NCI-H2171 treated with DMSO at 0.1 percent for 48 hours (cell line): Measurements from ENCODE around the gene METRNL.
"Not testable (repeated sequence)": the region's sequence is repeated elsewhere in the genome, so short reads cannot be mapped to it uniquely, and the experiment has no call there.

Source experiments
- DNase-seq: peaks from one replicate; lab custom pipeline; 2025; lab: John Stamatoyannopoulos, UW

Gene METRNL

DNA sequence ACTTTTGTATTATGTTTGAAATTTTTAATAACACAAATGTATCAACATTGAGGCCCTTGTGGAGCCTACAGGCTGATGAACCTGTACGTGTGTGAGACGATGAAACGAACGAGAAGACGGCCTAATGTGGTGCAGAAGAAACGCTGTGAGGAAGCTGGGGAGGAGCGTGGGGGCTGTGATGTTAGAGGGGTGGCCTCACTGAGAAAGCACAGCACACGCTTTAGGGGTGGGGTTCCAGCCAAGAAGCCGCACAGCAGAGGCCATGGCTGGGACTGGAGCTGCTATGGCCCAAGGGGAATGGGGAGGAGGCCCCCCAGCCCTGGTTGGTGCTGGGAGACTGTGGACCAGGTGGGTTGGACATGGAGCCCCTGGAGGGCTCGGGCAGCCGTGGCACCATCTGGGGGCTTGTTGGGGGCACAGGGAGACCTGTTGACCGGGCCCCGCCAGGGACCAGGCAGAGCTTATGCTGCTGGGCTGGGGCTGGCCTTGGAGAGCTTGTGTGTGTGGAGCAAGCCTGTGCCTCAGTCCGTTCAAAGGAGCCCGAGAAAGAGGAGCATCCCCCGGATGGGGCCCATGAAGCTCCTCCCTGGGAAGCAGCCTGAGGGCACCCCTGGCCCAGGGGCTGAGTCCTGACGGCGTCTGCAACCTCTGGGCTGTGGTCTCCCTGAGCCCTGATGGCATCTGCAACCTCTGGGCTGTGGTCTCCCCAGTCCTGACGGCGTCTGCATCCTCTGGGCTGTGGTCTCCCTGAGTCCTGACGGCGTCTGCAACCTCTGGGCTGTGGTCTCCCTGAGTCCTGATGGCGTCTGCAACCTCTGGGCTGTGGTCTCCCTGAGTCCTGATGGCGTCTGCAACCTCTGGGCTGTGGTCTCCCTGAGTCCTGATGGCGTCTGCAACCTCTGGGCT is 44.7 kb downstream of the METRNL start:
- DNase-seq = no peak

DNA sequence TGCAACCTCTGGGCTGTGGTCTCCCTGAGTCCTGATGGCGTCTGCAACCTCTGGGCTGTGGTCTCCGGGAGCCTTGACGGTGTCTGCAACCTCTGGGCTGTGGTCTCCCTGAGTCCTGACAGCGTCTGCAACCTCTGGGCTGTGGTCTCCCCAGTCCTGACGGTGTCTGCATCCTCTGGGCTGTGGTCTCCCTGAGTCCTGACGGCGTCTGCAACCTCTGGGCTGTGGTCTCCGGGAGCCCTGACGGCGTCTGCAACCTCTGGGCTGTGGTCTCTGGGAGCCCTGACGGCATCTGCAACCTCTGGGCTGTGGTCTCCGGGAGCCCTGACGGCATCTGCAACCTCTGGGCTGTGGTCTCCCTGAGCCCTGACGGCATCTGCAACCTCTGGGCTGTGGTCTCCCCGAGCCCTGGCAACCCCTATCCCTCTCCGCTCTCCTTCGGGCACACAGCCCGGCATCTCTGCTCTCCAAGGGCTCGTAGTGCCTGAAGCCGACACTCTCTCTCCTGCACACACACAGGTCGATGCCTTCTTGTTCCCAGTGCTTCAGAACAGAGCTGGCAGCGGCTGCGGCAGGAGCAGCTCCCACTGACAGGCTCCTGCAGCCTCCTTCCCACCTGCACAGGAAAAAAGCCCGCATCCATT is 45.6 kb downstream of the METRNL start:
- DNase-seq = no peak

DNA sequence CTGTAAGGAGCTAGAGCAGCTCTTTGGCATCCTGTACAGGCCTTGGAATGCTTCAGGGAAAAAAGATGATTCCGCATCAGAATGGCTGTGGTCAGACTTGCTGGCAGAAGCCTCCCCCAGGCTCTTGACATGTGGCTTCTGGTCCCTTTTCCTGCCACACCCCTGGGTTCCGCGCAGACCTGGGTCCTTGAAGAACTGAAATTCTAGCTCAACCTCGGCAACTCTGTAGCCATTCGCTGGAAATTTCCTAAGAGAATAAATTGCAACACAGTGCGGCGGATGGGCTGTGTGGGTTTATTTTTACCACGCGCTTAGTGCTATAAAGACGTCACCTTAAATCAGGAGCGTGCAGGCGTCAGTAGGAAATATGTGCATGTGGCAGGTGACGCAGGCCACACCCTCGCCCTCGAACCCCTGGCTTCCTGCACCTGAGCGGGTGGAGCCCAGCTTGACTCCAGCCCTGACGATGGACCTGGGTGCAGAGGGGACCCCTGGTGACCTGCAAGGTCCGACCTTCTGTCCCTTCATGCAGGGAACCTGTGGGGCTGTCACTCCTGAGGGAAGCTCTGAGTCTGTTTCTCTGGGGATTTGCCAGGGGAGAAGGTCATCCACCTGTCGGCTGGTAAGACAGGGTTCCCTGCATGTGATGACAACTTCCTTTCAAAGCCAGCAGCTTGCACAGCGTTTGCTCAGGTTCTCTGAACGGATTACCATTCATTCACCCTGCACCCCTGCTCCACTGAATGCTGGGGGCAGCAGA is 46.3 kb downstream of the METRNL start:
- no peak for DNase-seq

DNA sequence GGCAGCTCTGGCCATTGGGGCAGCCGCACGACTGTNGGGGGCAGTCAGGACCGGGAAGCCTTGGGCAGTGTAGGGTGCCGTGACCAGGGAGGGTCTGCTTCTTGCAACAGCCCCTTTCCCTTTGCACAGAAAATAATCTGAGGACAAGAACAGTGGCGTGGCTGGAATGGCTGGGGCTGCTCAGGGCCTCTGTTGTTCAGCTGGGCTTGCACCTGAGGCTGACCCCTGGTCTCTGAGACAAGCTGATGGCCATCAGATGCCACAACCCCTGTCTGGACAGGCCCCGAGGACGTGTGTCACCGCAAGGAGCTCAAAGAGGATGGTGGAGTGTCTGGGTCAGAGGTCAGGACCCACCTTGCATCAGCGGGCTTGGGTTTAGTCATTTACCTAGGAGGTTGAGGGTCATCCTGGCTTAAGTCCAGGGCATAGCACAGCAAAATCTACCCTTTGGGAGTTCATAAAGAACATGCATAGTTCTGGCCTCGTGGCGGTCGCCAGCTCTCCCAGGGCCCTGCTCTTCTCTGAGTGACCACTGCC is 46.9 kb downstream of the METRNL start:
- no peak for DNase-seq

DNA sequence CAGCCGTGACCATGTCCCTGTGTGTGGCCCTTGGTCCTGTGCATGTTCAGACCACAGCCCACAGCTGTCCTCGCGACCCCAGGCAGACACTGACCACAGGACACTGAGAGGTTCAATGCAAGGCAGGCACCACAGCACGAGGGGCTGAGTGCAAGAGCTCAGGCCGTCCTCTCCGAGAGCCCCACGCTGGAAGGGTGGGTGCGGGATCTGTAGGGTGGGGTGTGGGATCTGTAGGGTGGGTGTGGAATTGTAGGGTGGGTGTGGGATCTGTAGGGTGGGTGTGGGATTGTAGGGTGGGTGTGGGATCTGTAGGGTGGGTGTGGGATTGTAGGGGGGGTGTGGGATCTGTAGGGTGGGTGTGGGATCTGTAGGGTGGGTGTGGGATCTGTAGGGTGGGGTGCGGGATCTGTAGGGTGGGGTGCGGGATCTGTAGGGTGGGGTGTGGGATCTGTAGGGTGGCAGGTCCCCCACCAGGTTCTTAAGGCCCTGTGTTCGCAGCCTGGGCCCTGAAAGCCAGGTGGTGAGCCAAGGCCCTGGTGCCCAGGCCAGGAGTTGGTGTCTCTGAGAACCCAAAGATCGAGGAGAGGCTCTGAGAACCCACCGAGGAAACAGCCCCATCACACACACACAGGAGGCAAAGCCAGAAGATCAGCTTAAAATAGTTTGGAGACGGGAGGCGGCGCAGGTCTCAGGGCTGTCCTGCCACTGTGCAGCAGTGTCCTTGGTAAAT is 48.2 kb downstream of the METRNL start:
- no peak for DNase-seq

DNA sequence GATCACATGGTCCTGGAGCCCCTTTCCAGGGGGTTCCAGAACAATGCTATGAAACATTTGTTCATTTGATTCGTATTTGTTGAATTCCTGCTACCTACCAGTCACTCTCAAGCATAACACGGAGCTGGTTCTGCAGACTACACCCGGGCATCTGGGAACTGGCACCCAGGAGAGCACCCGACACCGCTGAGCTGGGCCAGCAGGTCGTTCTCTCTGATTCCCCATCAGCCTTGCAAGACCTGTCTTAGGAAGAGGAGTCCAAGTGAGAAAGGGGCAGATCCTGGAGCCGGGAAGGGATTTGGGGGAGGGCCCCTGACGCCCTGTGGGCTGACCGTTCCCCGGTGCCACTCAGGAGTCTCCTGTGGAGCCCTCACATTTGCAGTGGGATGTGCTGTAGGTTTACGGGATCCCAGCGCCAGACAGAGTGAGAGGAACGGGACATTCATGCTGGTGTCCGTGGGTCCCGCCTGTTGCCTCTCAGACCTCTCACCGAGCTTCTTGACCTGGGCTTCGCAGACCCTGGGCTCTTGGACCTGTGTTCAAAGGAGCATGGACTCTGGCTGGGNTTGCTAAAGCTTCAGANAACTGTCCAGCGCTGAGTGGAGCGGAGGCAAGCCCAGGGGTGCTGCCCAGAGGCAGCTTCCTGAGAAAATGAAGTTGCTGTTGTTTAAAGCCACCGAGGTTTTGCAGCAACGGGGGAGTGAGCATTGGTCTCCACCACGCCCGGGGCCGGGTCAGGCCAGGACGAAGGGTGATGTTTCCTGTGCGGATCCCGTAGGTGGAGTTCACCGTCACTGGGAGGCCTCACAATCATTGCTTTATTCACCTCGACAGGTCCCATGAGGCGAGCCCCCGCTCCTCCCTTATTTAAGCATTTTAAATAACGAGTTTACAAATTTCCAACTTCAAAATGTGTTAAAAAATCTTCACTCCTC is 49.2 kb downstream of the METRNL start:
- DNase-seq = no peak

DNA sequence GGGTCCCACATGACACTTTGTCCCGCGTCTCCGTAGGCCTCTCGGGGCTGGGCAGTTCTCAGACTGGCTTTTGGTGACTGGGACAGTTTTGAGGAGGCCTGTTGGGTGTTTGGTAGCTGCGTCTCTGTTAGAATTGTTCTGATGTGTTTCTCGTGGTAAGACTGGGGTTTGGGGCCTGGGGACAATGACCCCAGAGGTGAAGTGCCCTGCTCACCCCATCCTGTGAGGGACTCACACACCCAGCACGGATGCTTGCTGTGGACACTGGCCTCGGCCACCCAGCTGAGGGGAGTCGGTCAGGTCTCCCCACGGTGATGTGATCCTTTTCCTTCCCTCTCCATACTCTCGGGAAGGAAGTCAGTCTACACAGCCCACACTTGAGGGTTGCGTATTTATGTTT is 50.3 kb downstream of the METRNL start:
- no peak for DNase-seq

DNA sequence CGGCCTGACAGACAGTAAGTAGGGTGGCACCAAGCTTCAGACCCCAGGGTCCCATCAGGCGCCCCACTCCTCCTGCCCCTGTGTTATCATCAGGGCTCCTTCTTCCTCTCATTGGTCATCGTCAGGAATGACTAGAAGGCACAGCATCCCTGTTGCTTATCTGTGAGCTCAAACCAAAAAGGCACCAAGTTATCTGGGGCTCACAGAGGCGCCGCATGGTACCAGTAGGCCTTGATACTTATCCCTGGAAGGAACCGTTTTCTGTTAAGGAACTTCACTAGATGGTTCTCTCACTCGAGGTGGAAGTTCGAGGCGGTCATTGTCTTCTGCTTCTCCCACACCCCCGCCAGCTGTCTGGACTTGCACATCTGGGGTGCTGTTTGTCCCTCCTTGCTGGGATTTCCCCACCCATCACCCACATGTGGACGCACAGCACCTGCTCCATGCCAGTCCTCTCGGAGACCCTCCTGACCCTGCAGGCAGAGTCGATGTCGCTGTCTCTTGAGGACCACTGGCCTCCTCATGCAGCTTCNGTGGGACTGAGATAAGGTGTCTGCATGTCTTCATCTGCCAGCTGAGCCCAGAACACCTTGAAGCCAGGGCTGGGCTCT is 52.1 kb downstream of the METRNL start:
- no peak for DNase-seq

DNA sequence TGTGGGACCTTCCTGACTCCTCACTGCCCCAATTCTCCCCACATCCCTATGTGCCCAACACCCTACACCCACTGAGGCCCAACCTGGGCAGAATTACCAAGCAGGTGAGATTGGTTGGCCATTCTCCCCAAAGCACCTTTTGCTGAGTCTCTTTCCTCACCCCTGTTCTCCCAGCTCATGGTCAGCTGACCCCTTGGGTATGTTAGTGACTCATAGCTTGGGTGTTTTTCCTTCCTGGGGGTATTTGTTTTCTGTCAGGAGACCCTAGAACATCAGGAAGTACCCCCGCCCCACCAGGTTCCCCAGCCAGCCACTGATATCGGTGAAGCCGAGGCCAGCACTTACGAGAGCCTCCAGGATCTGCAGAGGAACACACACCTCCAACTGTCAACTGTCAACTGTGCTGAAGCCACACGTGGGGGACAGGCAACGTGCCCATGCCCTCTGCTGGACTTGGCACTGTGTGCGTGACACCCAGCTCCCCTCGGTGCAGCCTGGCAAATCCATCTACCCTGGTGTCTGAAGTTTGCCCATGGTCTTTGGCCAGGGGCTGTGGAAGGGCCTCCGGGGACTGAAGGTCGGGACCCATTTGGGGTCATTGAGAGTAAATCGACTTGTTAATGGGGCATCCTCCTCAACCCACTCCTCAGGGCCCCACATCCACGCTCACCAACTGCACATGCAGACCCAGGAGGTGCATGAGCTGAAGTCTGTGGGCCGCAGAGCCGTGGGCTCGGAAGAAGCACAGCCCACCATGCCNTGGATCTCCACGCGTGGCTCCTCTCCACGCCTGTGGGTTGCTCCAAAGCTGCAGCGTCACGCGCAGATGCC is 53.1 kb downstream of the METRNL start:
- no peak for DNase-seq

DNA sequence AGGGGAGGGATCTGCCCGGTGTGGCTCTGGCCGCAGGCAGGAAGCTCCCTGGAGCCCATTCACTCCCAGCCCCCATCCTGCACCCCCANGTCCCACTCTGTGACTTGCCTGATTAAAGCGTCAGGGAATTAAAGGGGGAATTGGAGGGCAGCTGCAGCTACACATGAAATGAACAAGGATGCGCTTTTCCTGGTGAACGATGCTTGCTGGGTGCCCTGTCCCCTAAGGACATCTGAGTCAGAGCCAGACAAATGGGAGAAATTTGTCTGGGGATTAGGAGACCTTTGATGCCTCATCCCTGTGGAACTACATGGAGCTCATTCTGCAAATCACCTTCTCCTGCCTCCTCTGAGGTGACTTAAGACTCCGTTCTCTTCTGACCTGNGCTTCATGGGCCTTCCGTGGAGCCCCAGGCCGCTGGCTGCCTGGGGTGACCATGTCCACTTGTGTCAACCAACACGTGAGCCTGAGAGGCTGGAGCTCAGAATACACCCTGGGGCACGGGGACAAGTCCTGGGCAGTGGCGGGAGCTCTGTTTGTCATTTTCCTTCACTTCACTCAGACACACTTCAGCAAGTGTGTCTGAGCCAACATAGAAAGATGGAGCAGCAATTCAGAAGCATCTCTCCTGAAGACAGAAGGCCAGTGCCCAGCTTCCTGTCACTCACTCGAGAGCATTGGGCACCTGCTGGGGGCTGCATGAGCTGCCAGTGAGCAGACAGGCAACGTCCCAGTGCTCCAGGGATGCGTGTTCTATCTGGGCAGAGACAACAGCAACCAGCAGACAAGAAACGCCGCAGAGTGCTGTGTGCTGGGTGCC is 54.1 kb downstream of the METRNL start:
- DNase-seq = no peak

DNA sequence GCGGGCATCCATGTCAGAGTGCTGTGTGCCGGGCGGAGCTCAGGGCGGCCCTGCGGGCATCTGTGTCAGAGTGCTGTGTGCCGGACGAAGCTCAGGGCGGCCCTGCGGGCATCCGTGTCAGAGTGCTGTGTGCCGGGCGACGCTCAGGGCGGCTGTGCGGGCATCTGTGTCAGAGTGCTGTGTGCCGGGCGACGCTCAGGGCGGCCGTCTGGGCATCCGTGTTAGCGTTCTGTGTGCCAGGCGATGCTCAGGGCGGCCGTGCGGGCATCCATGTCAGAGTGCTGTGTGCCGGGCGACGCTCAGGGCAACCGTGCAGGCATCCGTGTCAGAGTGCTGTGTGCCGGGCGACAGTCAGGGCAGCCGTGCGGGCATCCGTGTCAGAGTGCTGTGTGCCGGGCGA is 55.0 kb downstream of the METRNL start:
- DNase-seq = not testable (repeated sequence)

DNA sequence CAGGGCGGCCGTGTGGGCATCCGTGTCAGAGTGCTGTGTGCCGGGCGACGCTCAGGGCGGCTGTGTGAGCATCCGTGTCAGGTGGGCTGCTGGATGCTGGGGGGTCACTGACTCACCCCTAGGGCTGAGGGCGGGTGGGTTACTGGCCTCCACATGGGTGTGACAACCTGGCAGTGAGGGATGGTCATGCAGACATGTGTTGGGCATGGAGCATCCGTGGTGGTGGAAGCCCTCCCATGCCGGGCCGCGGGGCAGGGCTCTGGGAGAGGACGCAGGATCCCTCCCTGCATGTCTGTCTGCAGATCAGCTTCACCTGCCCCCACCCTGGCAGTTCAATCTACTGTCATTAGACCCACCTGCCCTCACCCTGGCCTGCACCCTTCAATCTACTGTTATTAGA is 56.3 kb downstream of the METRNL start:
- DNase-seq = no peak

DNA sequence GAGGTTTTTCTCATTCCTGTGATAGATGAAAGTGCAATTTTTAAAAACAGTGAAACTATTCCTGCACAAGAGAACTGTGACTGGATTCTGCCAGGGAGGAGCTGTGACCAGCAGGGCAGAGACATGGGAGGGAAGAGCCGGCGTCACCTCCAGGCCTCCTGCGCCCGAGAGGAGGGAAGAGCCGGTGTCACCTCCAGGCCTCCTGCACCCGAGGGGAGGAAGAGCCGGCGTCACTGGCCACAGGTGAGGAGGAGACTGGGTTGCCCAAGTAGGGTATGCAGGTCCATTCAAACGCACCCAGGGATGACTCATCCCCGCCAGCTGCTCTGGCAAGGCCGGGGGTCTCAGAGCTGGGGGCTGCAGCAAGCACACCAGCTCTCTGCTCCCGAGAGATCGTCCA is 56.7 kb downstream of the METRNL start:
- DNase-seq = no peak

DNA sequence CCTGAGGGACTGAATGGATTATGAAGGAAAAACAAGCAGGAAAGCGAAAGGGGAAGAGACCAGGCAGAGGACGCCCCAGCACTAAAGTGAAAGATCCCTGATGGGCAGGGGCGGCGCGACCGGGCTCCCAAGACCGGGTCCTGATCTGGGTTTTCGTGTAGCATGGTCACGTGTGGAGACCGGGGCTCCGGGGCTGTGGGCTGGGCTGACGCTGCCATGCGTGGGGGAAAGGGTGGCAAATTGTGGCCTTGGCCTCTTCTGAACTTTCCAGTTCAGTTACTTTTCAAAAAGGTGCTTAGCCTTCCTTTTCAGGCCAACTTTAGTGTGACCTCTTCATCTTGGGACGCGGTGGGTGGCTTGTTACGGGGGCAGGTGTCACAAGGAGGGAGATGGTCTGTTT is 57.5 kb downstream of the METRNL start:
- no peak for DNase-seq

DNA sequence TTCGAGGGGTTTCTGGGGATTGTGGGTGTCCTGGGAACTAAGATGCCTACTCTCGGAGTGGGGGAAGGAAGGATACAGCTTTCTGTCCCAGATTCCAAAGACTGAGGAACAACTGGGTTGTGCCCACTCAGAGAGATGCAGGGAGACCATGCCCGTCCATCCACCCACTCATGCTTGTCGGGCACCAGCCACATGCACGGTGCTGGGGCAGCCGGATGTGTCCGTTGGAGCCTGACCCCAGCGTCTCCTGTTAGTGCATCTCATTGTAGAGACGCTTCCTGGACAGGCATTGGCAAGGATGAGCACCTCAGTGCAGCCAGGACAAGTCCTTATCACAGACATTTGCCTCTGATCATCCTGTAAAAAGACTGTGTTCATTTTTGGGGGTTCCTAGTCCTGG is 58.1 kb downstream of the METRNL start:
- DNase-seq = no peak

DNA sequence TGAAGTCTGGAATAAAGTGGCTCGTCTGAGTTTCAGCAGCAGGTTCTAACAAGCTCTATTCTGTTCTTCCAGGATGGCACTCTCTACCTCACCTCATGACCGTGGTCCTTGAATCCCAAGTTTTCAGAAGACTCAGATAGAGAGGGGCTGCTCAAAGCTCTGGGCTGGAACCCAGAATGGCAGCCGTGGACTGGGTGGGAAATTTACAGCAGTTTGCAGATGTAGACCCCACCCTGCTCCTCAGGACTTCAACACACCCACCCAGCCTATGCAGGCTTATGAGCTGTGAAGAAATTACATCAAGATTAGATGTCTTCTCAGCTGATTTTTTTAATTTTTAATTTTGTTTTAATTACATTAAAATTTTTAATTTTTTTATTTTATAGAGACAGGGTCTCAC is 59.4 kb downstream of the METRNL start:
- DNase-seq = no peak

DNA sequence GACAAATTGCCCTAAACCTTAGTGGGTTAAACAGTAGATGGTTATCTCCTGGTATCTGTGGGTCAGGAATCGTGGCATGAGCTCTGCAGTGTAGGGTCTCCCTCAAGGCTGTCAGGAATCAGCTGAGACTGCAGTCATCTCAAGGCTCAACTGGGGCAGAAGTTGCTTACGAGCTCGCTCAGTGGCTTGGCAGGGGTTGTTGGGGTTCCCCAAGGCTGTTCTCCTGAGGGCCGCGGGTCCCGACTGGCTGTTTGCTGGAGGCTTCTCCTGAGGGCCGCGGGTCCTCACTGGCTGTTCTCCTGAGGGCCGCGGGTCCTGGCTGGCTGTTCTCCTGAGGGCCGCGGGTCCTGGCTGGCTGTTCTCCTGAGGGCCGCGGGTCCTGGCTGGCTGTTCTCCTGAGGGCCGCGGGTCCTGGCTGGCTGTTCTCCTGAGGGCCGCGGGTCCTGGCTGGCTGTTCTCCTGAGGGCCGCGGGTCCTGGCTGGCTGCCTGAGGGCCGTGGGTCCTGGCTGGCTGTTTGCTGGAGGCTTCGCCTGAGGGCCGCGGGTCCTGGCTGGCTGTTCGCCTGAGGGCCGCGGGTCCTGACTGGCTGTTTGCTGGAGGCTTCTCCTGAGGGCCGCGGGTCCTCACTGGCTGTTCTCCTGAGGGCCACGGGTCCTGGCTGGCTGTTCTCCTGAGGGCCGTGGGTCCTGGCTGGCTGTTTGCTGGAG is 60.3 kb downstream of the METRNL start:
- DNase-seq = not testable (repeated sequence)

DNA sequence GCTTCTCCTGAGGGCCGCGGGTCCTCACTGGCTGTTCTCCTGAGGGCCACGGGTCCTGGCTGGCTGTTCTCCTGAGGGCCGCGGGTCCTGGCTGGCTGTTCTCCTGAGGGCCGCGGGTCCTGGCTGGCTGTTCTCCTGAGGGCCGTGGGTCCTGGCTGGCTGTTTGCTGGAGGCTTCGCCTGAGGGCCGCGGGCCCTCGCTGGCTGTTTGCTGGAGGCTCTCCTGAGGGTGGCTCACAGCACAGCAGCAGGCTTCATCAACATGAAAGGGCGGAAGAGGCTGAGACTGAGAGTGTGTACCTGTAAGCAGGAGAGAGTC is 60.8 kb downstream of the METRNL start:
- DNase-seq = not testable (repeated sequence)
